A549 (cell line): ENCODE results near the gene CCDC70.
"Not testable (repeated sequence)": the region's sequence is repeated elsewhere in the genome, so short reads cannot be mapped to it uniquely, and the experiment has no call there.

Experiments
- CBX8 ChIP-seq: fragments of 200-600 bp; sonication (generic); IDR thresholded peaks from 2 replicates; pipeline ENCODE4 v1.6.1; 2016
- CHD4 ChIP-seq: fragments of 200-600 bp; sonication (generic); IDR thresholded peaks from 2 replicates; pipeline ENCODE4 v1.6.1; 2016; ENCODE audit warnings: antibody characterized with exemption, mild to moderate bottlenecking, borderline replicate concordance
- EP300 ChIP-seq, 2 experiments: fragments of >200 bp; sonication (Bioruptor Twin); formaldehyde crosslinking; IDR thresholded peaks; 2 replicates in 1 of 2; 3 replicates in 1 of 2; pipeline ENCODE4 v1.6.1; 2016 to 2017
- FOSL2 ChIP-seq, 2 experiments: fragments of 450-650 bp in 1 of 2; fragments of >200 bp in 1 of 2; sonication (Bioruptor Twin) in 1 of 2; formaldehyde crosslinking; IDR thresholded peaks; 2 replicates each; pipeline versions ENCODE4 v1.5.0 to v1.6.1; 2016 to 2020; ENCODE audit warnings: mild to moderate bottlenecking in 1 of 2, moderate library complexity in 1 of 2
- JUNB ChIP-seq: fragments of >200 bp; sonication (Bioruptor Twin); formaldehyde crosslinking; IDR thresholded peaks from 2 replicates; pipeline ENCODE4 v1.6.1; 2016
- MAFK ChIP-seq: fragments of 450-650 bp; IDR thresholded peaks from 2 replicates; pipeline ENCODE4 v1.6.1; 2014; ENCODE audit not compliant: partially characterized antibody
- MAZ ChIP-seq: fragments of 150-350 bp; IDR thresholded peaks from 2 replicates; pipeline ENCODE4 v1.6.1; 2014; ENCODE audit warnings: antibody characterized with exemption, low read depth, low read length, borderline replicate concordance
- POLR2A ChIP-seq: IDR thresholded peaks from 2 replicates; pipeline ENCODE4 v1.6.1; 2012; ENCODE audit warnings: mild to moderate bottlenecking, low read length
- SREBF2 ChIP-seq: fragments of 450-650 bp; IDR thresholded peaks from 2 replicates; pipeline ENCODE4 v1.6.1; 2014; ENCODE audit warnings: mild to moderate bottlenecking, moderate library complexity
- TP53 ChIP-seq: fragments of 250-450 bp; sonication (Bioruptor Pico); IDR thresholded peaks from 2 replicates; pipeline ENCODE4 v1.5.0; 2021; ENCODE audit warnings: mild to moderate bottlenecking, moderate library complexity
- TF ChIP-seq, protein P1 (sequence below): fragments of >200 bp; sonication (Bioruptor Twin); formaldehyde crosslinking; IDR thresholded peaks from 3 replicates; pipeline ENCODE4 v1.5.1; 2016
- TF ChIP-seq, protein P2 (sequence below): fragments of 450-650 bp; IDR thresholded peaks from 2 replicates; pipeline ENCODE4 v1.6.1; 2014; ENCODE audit warnings: antibody characterized with exemption

DNA sequence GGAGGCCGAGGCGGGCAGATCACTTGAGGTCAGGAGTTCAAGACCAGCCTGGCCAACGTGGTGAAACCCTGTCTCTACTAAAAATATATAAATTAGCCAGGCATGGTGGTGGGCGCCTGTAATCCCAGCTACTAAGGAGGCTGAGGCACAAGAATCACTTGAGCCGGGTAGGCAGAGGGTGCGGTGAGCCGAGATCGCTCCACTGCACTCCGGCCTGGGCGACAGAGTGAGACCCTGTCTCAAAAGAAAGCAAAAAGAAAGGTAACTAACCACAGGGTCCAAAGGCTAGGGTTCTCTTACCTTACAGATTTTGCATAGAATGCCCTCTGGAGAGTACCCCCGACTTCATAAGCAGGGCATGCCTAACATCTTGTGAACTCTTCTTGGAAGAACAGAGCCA is 37.1 kb upstream of the CCDC70 start:
- TF ChIP-seq, protein P1, sequence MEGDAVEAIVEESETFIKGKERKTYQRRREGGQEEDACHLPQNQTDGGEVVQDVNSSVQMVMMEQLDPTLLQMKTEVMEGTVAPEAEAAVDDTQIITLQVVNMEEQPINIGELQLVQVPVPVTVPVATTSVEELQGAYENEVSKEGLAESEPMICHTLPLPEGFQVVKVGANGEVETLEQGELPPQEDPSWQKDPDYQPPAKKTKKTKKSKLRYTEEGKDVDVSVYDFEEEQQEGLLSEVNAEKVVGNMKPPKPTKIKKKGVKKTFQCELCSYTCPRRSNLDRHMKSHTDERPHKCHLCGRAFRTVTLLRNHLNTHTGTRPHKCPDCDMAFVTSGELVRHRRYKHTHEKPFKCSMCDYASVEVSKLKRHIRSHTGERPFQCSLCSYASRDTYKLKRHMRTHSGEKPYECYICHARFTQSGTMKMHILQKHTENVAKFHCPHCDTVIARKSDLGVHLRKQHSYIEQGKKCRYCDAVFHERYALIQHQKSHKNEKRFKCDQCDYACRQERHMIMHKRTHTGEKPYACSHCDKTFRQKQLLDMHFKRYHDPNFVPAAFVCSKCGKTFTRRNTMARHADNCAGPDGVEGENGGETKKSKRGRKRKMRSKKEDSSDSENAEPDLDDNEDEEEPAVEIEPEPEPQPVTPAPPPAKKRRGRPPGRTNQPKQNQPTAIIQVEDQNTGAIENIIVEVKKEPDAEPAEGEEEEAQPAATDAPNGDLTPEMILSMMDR, result not testable (repeated sequence)
- TF ChIP-seq MAFK; FOSL2 (IDR thresholded peaks at IDR 0.05); FOSL2 (CRISPR knock-in tag; IDR thresholded peaks at IDR 0.05); JUNB; CBX8; POLR2A; MAZ; EP300 (IDR thresholded peaks at IDR 0.05); TP53; SREBF2; CHD4: not testable (repeated sequence)
- TF ChIP-seq, protein P2, sequence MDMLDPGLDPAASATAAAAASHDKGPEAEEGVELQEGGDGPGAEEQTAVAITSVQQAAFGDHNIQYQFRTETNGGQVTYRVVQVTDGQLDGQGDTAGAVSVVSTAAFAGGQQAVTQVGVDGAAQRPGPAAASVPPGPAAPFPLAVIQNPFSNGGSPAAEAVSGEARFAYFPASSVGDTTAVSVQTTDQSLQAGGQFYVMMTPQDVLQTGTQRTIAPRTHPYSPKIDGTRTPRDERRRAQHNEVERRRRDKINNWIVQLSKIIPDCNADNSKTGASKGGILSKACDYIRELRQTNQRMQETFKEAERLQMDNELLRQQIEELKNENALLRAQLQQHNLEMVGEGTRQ, result not testable (repeated sequence)
